GM11168 (cell line): ENCODE results near the gene MGME1.

ENCODE experiments used
- in situ Hi-C: fragments of 300-500 bp; cut with MboI; formaldehyde crosslinking; loops from one replicate; pipeline ENCODE4 v1.12.0; 2022; ENCODE audit warnings: low sequenced_read_pairs; ENCODE audit not compliant: unreplicated experiment

MGME1 gene

GRCh38 chr20:17985388-17986018 is 16.7 kb downstream of the MGME1 start:
- in situ Hi-C loops, result no loop called here

- in situ Hi-C loops, result no loop called here
These were observed 19.2 kb downstream of the MGME1 start for GRCh38 chr20:17987988-17988387.

GRCh38 chr20:17990278-17990972 is 21.6 kb downstream of the MGME1 start:
- in situ Hi-C loops, result no loop called here

- in situ Hi-C loops, result no loop called here
These were observed 23.4 kb downstream of the MGME1 start for GRCh38 chr20:17992224-17992637.

GRCh38 chr20:17992847-17993513 is 24.2 kb downstream of the MGME1 start:
- in situ Hi-C loops, result no loop called here

- in situ Hi-C loops, result no loop called here
These were observed 24.7 kb downstream of the MGME1 start for GRCh38 chr20:17993546-17993945.

GRCh38 chr20:17995967-17996819 is 27.4 kb downstream of the MGME1 start:
- in situ Hi-C loops, result no loop called here

GRCh38 chr20:17998446-17998845 is 29.6 kb downstream of the MGME1 start:
- in situ Hi-C loops, result no loop called here

- in situ Hi-C loops, result no loop called here
These were observed 30.7 kb downstream of the MGME1 start for GRCh38 chr20:17999566-17999965.

- in situ Hi-C loops, result no loop called here
These were observed 32.5 kb downstream of the MGME1 start for GRCh38 chr20:18001131-18001921.

GRCh38 chr20:18003897-18004296 is 35.1 kb downstream of the MGME1 start:
- in situ Hi-C loops, result no loop called here

GRCh38 chr20:18004384-18005031 is 35.7 kb downstream of the MGME1 start:
- in situ Hi-C loops, result no loop called here

- in situ Hi-C loops, result no loop called here
These were observed 36.6 kb downstream of the MGME1 start for GRCh38 chr20:18005170-18005989.

- in situ Hi-C loops, result no loop called here
These were observed 37.2 kb downstream of the MGME1 start for GRCh38 chr20:18005990-18006364.

GRCh38 chr20:18006684-18007083 is 37.9 kb downstream of the MGME1 start:
- in situ Hi-C loops, result no loop called here

GRCh38 chr20:18007534-18008292 is 38.9 kb downstream of the MGME1 start:
- in situ Hi-C loops, result no loop called here

- in situ Hi-C loops, result no loop called here
These were observed 40.3 kb downstream of the MGME1 start for GRCh38 chr20:18009116-18009515.

- in situ Hi-C loops, result no loop called here
These were observed 42.7 kb downstream of the MGME1 start for GRCh38 chr20:18011482-18011881.
